Upper lobe of left lung (tissue), 6 donors: ENCODE measurements around the gene ENTR1. TPM values are rescaled to one million over a fixed set of nuclear protein-coding genes. Genes with fewer than 3 reads are reported as not detected.

ENCODE experiments used
- ATAC-seq, 2 donors: fragments of 200-7000 bp; cut with Tn5 transposase; one replicate each; pipeline ENCODE4 v1.9.1; 2022; ENCODE audit warnings: mild to moderate bottlenecking in 2 of 2, moderate library complexity in 2 of 2; ENCODE audit not compliant: low FRiP score in 2 of 2
- DNase-seq, 2 donors: peaks; one replicate each; pipeline ENCODE4 v3.0.0-alpha.2; 2019 to 2020
- H3K27ac ChIP-seq, 4 donors: fragments of 200-600 bp; sonication (generic); one replicate each; pipeline ENCODE4 v1.5.1; 2016 to 2019
- H3K27me3 ChIP-seq, 4 donors: fragments of 200-600 bp; sonication (generic); one replicate each; pipeline ENCODE4 v1.5.1; 2017 to 2019
- H3K36me3 ChIP-seq, 4 donors: fragments of 200-600 bp; sonication (generic); one replicate each; pipeline ENCODE4 v1.5.1; 2016 to 2019
- H3K4me1 ChIP-seq, 4 donors: fragments of 200-600 bp; sonication (generic); one replicate each; pipeline ENCODE4 v1.5.1; 2018 to 2019
- H3K4me3 ChIP-seq, 4 donors: fragments of 200-600 bp; sonication (generic); one replicate each; pipeline ENCODE4 v1.5.1; 2017 to 2019; ENCODE audit warnings: mild to moderate bottlenecking in 2 of 4, moderate library complexity in 1 of 4
- H3K9me3 ChIP-seq, 4 donors: fragments of 200-600 bp; sonication (generic); one replicate each; pipeline ENCODE4 v1.5.1; 2018 to 2019
- CTCF ChIP-seq, 6 experiments: fragments of 450-650 bp in 4 of 6; fragments of 200-600 bp in 2 of 6; sonication (generic) in 2 of 6; IDR thresholded peaks; one replicate each; pipeline ENCODE4 v1.5.1; 2016 to 2019; ENCODE audit warnings: antibody characterized with exemption in 6 of 6
- EP300 ChIP-seq, 4 donors: sonication (generic); formaldehyde crosslinking; IDR thresholded peaks; one replicate each; pipeline ENCODE4 v1.5.1; 2017; ENCODE audit warnings: antibody characterized with exemption in 4 of 4, control low read depth in 2 of 4
- POLR2A ChIP-seq, 4 donors: fragments of 450-650 bp; IDR thresholded peaks; one replicate each; pipeline ENCODE4 v1.5.1; 2016 to 2017; ENCODE audit warnings: antibody characterized with exemption in 4 of 4, mild to moderate bottlenecking in 2 of 4
- POLR2AphosphoS5 ChIP-seq, 2 donors: sonication (generic); formaldehyde crosslinking; IDR thresholded peaks; one replicate each; pipeline ENCODE4 v1.5.1; 2017; ENCODE audit warnings: antibody characterized with exemption in 2 of 2
- WGBS, 2 donors: methylation state at CpG; one replicate each; pipeline ENCODE4 v1.1.5; 2017 to 2018; 5-methylcytosine and 5-hydroxymethylcytosine counted together
- total RNA-seq, 6 donors: library from RNA; depleted of rRNA in 4 of 6; stranded (reverse); fragments of >200 nt in 4 of 6; gene quantifications; one replicate each; pipeline versions ENCODE4 v1.1.0 to v1.2.1, GENCODE V29; 2016 to 2021
- donor health status: DM: no; HTN: no; CAD: no; lungs with moderate emphysema.
- donor health status: DM: no; HTN: yes; CAD: no; lungs with severe emphysema.

Gene ENTR1
- total RNA-seq, 6 donors from 2014 or later = 29.6 to 128 (median 40.0) TPM

- TF ChIP-seq POLR2AphosphoS5 (IDR thresholded peaks at IDR 0.05) (no peak), POLR2A (IDR thresholded peaks at IDR 0.05) (no peak), EP300 (IDR thresholded peaks at IDR 0.05) (no peak), CTCF (IDR thresholded peaks at IDR 0.05) (no peak)
- Histone ChIP-seq H3K4me3 (no peak overlapping the region), H3K4me1 (peaks cover 18 to 25% (median 22%) of the 10 kb centered on the region in 4 donors), H3K9me3 (no peaks in the 10 kb centered on the region), H3K36me3 (peaks cover 18 to 69% (median 63%) of the 10 kb centered on the region in 4 donors), H3K27ac (no peak overlapping the region), H3K27me3 (no peaks in the 10 kb centered on the region)
- 77 to 83% methylated on average over 5 of the region's 5 CpGs for WGBS, 2 donors
- DNase-seq (no peak), ATAC-seq (no peak)
These were observed 31.9 kb upstream of the ENTR1 start for GRCh38 chr9:136442265-136442664.

GRCh38 chr9:136441681-136442245, 31.3 kb upstream of the ENTR1 start:
- no peaks in the 10 kb centered on the region for H3K27me3 ChIP-seq
- H3K4me3 ChIP-seq = no peak overlapping the region
- H3K27ac ChIP-seq = no peak overlapping the region
- TF ChIP-seq EP300 (IDR thresholded peaks at IDR 0.05) (no peak), CTCF (IDR thresholded peaks at IDR 0.05) (no peak), POLR2AphosphoS5 (IDR thresholded peaks at IDR 0.05) (no peak), POLR2A (IDR thresholded peaks at IDR 0.05) (no peak)
- no peaks in the 10 kb centered on the region for H3K9me3 ChIP-seq
- DNase-seq = no peak
- WGBS, 2 donors = 83 to 94% methylated on average over 7 to 17 of the region's 17 CpGs
- H3K4me1 ChIP-seq = peaks cover 21 to 30% (median 27%) of the 10 kb centered on the region in 4 donors
- ATAC-seq = no peak
- peaks cover 14 to 64% (median 58%) of the 10 kb centered on the region in 4 donors for H3K36me3 ChIP-seq

GRCh38 chr9:136441191-136441680, 30.8 kb upstream of the ENTR1 start:
- DNase-seq (no peak), ATAC-seq (no peak)
- peaks cover 25 to 35% (median 28%) of the 10 kb centered on the region in 4 donors for H3K4me1 ChIP-seq
- H3K27ac ChIP-seq = no peak overlapping the region
- TF ChIP-seq EP300 (IDR thresholded peaks at IDR 0.05) = no peak
- no peak for TF ChIP-seq CTCF (IDR thresholded peaks at IDR 0.05)
- no peak for TF ChIP-seq POLR2AphosphoS5 (IDR thresholded peaks at IDR 0.05)
- TF ChIP-seq POLR2A (IDR thresholded peaks at IDR 0.05) = no peak
- H3K27me3 ChIP-seq = no peaks in the 10 kb centered on the region
- H3K9me3 ChIP-seq = no peaks in the 10 kb centered on the region
- no peak overlapping the region for H3K4me3 ChIP-seq
- H3K36me3 ChIP-seq = peaks cover 11 to 58% (median 53%) of the 10 kb centered on the region in 4 donors
- WGBS, 2 donors = 90 to 93% methylated on average over 15 of the region's 15 CpGs

GRCh38 chr9:136439481-136440408, 29.3 kb upstream of the ENTR1 start, which contains the start of gene INPP5E:
Gene INPP5E, minus strand, starts transcription at chr9:136439845. Its CDS starts 426 bp downstream, at chr9:136439419.
- ATAC-seq = peak; percentile 84 to 95
- Histone ChIP-seq H3K4me3 (peak within 1 kb of the TSS; percentile 63 to 100 (median 91)), H3K36me3 (peaks cover 11 to 49% (median 40%) of the 10 kb centered on the region in 4 donors), H3K27me3 (no peaks in the 10 kb centered on the region), H3K27ac (peak within 1 kb of the TSS; percentile 75 to 86 (median 80)), H3K9me3 (no peaks in the 10 kb centered on the region), H3K4me1 (peaks cover 25 to 40% (median 28%) of the 10 kb centered on the region in 4 donors)
- peak in 1 of 4 donors; percentile 58 for TF ChIP-seq POLR2A (IDR thresholded peaks at IDR 0.05)
- TF ChIP-seq CTCF (IDR thresholded peaks at IDR 0.05) = peak; percentile 79 to 95 (median 89)
- TF ChIP-seq EP300 (IDR thresholded peaks at IDR 0.05) = no peak
- 33 to 34% methylated on average over 9 to 19 of the region's 90 CpGs for WGBS, 2 donors
- DNase-seq = peak; percentile 69 to 98
